Right ventricle myocardium superior (tissue), 1 donor: ENCODE data around the gene GRAMD2B. TPM values are rescaled to one million over a fixed set of nuclear protein-coding genes. Genes with fewer than 3 reads are reported as not detected.
"Not testable (repeated sequence)": the region's sequence is repeated elsewhere in the genome, so short reads cannot be mapped to it uniquely, and the experiment has no call there.

Source experiments
- ATAC-seq: fragments of 200-7000 bp; cut with Tn5 transposase; one replicate; pipeline ENCODE4 v1.9.1; 2020; ENCODE audit warnings: mild to moderate bottlenecking; ENCODE audit not compliant: poor library complexity
- DNase-seq: peaks from one replicate; pipeline ENCODE4 v3.0.0-alpha.2; 2020
- intact Hi-C: fragments of 100-400 bp; cut with DNase I; formaldehyde crosslinking; loops from one replicate; pipeline ENCODE4 v1.11.2; 2022
- total RNA-seq: library from RNA; stranded (reverse); fragmentation: NEBNext Ultra II Directional; extraction: Animal tissue kit (Norgen Biotek cat#: 25700); gene quantifications from one replicate; pipeline ENCODE4 v1.2.1, GENCODE V29; 2021
- donor health status: DM: no; HTN: yes; CAD: no; lungs with severe emphysema.

Gene GRAMD2B
- total RNA-seq, 1 donor from 2014 or later: 25.4 TPM

DNA sequence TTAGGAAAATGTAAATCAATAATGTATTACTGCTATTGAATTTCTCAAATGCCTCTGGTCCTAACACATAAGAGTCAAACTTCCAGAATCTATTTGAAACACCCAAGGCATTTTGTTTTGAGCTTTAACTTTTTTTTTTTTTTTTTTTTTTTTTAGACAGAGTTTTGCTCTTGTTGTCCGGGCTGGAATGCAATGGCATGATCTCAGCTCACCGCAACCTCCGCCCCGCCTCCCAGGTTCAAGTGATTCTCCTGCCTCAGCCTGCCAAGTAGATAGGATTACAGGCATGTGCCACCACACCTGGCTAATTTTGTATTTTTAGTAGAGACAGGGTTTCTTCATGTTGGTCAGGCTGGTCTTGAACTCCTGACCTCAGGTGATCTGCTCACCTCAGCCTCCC is 96.0 kb downstream of the GRAMD2B start:
- ATAC-seq, DNase-seq, intact Hi-C loops: not testable (repeated sequence)

DNA sequence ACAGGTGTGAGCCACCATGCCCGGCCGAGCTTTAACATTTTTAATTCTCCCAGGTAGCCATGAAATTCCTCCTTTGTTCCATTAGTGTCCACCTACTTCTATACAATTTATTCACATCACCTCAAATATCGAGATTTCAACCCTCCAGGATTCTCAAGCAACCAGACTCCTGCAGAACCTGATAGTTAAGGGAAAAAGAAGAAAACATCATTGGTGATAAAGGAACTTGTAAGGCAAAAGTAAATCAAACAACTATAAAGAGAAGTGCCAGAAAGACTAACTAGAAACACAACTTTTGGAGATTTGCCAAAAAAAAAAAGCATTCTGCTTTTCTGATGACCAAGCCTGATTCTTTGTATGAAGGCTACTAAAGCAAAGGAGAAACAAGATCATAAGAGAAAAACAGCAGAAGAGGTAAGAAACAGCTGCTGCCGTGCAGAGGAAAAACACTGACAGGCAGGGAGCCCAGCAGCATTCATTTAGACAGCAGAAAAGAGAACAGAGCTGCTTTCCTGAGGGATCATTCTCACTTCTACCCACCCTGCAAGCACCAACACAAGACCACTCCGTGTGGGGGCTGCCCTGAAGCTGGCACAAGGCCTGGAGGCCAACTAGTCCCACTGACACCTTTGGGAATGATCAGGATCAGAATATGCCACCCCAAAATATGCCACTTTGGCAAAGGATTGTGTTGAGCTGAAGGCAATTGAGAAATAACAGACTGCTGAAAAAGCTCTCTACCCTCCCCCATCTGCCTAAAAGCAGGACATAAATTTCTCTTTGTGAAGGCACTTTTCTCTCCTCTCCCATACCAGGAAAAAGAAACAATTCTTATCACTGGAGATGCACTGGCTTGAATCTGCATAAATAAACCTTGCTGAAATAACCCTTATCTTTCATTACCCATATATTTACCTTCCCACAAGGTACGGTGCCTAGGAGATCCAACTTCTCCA is 96.7 kb downstream of the GRAMD2B start:
- intact Hi-C loops: no loop called here
- DNase-seq: peak; percentile 55
- ATAC-seq: peak; percentile 70

DNA sequence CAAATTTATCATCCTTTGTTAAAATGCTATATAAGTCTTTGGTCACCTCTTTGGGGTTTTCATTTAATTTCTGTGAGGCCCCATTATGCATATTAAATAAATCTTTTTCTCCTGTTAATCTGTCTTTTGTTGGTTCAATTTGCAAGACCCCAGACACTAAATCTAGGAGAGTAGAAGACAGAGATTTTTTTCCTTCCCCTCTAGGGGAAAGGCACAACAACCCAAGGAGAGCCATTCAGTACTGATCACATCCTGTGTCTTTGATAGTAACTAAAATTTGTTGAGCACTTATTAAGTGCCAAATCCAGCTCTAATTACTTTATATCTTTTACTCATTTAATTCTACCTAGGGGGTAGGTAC is 97.4 kb downstream of the GRAMD2B start:
- intact Hi-C loops: no loop called here

DNA sequence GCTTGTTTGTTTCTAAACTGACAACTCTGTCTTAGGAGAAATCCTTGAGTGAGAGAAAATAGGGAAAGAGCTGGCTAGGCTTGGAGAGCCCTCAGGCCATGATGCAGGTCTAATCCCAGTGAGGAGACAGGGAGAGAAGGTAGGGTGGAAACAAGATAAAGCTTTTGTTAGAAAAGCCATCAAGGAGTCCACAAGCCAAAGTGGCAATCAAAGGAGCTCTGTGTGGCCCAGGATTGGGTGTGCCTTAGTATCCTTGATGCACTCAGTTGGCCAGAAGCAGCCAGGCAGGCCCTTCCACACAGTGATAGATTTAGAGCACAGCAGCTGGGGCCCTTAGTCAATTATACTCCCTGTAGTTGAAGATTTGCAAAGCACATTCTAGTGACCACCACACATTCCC is 97.9 kb downstream of the GRAMD2B start:
- no peak for ATAC-seq
- DNase-seq: no peak
- intact Hi-C loops: no loop called here

More for the DNA sequence above, 97.4 kb downstream of the GRAMD2B start:
- DNase-seq (no peak), ATAC-seq (no peak)

DNA sequence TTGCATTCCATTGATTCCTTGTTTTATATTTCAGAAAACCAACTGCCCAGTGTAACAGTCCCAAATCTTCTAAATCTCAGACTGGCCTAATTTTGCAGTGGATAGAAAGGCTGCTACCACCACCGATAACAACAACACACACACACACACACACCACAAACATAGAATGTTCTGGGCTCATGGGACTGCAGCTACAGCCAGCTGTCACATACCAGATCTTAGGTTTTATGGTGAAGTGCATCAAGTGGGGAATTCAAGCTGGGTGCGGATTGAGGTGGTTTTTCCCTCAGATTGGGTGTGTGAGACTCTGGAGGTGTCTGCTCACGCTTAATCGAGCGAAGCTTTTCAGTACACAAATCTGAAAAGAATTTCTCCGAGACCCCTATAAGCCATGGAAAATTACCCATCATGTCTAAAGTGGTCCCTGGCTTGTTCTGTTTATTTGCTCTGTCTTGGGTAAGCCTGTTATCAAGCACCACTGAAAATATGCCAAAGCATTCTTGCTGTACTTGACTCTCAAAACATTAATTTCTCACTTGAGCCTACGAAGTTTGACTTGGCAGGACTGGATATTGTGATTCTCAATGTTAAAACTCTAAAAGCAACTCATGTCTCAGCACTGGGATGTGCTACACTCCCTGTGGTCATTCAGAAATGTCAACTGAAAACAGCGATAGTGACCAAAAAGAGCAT is 100.8 kb downstream of the GRAMD2B start:
- intact Hi-C loops: no loop called here
- peak; percentile 38 for ATAC-seq
- no peak for DNase-seq

DNA sequence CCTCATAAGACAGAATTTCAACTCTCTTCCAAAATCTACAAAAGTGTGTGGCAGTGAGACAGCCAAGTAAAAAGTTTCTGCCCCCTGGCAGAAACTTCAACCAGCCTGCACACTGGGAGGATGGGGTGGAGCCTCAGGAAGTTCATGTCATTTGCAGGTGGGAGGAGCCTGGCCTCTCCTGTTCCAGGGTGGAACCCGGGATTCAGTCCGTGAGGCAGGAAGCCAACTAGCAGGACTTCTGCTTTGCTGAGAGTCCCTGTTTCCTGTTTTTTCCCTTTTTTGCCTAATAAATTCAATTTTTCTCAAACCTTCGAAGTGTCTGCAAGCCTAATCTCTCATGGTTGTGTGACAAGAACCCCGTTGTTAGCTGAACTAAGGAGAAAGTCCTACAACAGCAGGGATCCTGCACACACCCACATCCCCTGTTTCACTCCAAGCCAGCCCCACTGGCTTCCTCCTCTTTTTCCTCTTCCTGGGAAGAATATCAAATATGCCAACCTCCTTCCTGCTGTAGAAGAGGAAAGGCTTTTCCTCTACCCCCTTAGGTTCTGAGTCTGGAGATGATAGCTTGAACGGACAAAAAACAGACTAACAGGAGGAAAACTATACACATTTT is 102.5 kb downstream of the GRAMD2B start:
- DNase-seq (peak; percentile 83), ATAC-seq (peak; percentile 89)
- intact Hi-C loops: no loop called here

DNA sequence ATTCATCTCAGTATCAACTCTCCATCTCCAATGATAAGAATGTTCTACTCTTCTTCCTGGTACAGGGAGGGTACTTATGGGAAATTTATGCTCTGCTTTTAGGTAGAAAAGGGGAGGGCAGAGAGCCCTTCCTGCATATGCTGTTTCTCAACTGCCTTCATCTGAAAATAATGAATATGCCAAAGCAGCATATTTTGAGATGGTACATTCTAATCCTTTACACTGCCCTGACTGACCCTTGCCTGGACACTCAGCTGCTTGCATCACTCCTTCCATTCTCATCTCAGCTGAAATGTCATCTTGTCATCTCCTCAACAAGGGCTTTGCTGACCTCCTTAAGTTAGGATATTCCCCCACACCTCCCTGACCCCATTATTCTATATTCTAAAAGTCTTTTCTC is 103.3 kb downstream of the GRAMD2B start:
- DNase-seq (no peak), ATAC-seq (peak; percentile 40)
- intact Hi-C loops: no loop called here

DNA sequence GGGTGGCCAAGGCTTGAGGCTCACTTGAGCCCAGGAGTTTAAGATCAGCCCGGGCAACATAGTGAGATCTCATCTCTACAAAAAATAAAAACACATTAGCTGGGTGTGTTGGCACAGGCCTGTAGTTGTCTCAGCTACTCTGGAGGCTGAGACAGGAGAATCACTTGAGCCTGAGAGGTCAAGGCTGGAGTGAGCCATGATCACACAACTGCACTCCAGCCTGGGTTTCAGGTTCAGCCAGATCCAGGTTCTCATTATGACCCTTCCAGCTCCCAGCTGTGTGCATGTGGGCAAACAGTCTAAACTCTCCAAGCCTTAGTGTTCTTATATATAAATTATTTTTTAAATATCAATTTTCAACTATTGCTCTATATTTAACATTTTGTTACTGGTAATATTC is 103.9 kb downstream of the GRAMD2B start:
- intact Hi-C loops: no loop called here
- ATAC-seq (no peak), DNase-seq (no peak)

DNA sequence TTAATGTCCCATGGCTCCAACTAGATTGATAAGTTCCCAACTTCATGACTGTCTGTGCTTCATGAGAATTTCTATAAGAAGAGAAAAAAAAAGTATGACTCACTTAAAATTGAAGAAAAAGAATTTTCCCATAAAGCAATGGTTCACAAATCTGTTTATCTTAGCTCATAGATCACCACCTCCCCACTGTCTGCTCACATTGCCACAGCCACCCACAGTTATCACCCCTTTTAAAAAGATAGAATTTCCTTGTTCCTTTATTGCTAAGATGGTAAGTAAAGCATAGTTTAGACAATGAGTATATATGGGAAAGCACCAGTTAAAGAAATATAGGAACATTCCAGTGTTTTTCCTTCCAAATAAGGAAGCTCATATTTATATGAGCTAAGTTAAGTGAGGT is 104.7 kb downstream of the GRAMD2B start:
- ATAC-seq (no peak), DNase-seq (no peak)
- intact Hi-C loops: no loop called here

DNA sequence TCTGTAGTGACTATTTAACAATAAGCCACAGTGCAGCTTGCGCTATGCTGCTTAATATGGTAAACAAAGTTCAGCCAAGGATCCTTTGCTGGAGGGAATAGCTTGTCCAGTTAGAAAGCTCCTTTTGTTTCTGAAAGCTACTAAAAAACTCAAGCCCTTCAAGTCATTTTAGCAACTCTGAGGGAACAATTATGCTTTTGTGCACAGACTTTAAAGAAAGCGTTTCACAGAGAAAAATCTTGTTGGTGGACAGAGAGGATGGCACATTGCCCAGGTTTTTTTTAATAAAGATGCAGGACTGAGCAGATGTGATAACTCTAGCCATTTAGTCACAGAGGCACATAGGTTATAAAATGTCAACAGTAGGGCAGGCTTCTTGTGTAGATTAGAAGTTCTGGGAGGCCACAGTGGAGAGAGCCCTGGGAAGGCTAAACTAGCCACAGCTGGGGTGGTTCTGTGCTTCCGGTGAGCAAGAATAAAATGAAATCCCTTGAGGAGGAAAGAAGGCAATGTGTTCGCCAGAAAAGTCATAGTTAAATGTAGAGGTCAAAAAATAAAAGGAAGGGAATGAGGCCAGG is 108.4 kb downstream of the GRAMD2B start:
- intact Hi-C loops: no loop called here
- DNase-seq (no peak), ATAC-seq (peak; percentile 88)

DNA sequence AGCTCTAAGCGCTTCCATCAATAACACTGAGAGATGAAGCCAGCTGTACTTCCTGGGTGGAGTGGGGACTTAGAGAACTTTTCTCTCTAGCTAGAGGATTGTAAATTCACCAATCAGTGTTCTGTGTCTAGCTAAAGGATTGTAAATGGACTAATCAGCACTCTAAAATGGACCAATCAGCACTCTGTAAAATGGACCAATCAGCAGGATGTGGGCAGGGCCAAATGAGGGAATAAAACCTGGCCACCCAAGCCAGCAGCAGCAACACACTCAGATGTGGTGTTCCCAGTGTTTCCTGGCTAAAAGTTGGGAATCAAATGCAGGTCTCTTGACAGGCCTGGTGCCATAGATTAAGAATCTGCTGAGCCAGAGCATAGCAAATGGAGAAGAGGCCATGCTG is 111.3 kb downstream of the GRAMD2B start:
- ATAC-seq (no peak), DNase-seq (no peak)
- intact Hi-C loops: no loop called here

DNA sequence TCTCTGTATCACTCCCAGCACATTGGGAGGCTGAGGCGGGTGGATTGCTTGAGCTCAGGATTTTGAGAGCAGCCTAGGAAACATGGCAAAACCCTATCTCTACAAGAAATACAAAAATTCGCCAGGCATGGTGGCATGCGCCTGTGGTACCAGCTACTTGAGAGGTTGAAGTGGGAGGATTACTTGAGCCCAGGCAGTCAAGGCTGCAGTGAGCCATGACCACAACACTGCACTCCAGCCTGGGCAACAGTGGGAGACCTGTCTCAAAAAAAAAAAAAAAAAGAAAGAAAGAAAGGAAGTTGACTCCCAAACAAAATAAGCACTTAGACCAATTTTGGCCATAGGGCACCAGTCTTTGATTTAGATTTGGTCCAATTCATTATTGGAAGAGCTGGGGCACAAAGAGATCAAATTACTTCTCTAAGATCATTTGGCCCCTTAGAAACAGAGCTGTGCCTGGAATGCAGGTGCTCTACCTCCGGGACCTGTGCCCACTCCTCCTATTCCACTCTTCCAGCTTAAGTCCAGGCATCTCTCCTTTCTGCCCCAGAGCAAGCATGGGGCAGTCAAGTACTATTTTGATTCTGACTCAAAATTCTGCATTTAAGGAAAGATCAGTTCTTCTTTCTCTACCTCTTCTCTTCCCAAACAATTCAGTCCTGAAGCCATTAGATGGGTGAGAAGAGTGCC is 112.8 kb downstream of the GRAMD2B start:
- intact Hi-C loops: no loop called here
- ATAC-seq (no peak), DNase-seq (no peak)

DNA sequence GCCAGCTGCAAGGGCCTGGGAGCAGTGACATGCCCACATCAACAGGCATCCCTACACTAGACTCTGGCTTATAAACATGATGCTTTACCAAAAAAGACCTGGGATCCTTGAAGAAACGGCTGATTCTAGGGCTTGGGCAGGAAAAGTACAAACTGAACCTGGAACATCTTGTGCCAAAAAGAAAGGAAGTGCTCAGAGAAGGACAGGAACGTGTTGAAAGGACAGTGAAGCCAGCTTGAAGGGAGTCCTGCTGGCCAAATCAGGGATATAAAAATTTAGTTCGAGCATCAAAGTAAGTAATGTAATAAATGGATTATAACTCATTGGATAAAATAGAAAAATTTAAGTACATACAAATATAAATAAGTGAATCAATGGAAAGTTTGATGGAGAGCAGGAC is 113.7 kb downstream of the GRAMD2B start:
- DNase-seq: no peak
- intact Hi-C loops: no loop called here
- no peak for ATAC-seq

DNA sequence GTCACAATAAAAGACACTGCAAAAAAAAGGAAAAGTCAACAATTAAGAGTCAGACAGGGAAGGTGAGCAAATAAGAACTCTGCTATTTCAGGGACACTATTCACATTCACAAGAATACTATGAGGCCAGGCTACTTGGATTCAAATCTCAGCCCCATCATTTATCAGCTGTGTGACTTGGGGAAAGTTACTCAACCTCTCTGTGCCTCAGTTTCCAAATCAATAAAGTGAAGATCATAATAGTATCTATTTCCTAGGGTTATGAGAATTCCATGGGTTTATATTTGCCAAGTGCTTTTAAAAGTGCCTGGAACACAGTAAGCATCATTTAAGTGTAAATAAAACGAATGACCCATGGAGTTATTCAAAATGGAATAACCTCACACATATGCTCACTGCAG is 115.4 kb downstream of the GRAMD2B start:
- no peak for ATAC-seq
- DNase-seq: no peak
- intact Hi-C loops: no loop called here

DNA sequence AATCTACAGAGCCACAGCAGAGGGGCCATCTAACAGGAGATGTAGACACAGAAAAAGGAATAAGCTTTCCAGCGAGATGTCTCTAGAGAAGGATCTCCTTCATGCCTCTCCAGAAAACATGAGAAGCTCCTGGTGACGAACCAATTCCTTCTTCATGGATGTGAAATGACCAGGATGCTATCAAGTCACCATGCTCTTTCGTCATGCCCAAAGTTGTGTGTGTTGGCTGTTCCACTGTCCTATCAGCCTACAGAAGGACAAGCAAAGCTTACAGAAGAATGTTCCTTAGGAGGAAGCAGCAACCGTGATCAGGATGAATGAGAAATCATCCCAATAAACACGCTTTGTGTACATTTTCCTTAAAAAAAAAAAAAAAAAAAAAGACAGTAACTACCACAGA is 117.4 kb downstream of the GRAMD2B start:
- DNase-seq: no peak
- intact Hi-C loops: no loop called here
- ATAC-seq: no peak

DNA sequence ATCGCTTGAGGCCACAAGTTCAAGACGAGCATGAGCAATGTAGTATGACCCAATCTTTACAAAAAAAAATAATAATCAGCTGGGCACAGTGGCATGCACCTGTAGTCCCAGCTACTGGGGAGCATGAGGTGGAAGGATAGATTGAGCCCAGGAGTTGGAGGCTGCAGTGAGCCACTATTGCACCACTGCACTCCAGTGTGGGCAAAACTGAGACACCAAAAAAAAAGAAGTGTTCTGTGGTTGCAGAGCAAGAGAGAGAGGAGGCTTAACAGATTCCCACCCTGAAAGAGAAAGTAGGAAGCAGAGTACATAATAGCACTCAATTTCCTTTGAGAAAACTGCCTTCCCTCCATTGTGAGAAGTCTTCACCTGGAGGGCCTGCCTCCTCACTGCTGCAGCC is 119.2 kb downstream of the GRAMD2B start:
- ATAC-seq: no peak
- intact Hi-C loops: no loop called here
- DNase-seq: no peak

DNA sequence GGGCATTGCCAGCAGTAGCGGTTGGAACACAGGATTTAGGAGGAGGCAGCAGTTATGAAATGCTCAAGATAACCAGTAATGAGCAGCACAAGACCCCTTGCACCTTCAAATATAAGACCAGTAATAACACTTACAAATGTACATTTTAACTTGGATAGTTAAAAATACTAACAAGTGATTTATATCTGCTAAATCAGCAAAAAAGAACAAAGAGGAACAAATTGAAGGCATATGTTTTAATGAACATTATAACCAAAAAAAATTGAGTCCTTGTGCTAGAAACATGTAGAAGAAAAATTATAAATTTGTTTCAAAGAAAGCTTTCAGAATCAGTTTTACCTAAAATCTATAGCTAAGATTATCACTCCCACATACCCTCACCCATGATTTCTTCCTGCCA is 119.8 kb downstream of the GRAMD2B start:
- no peak for ATAC-seq
- intact Hi-C loops: no loop called here
- DNase-seq: no peak

DNA sequence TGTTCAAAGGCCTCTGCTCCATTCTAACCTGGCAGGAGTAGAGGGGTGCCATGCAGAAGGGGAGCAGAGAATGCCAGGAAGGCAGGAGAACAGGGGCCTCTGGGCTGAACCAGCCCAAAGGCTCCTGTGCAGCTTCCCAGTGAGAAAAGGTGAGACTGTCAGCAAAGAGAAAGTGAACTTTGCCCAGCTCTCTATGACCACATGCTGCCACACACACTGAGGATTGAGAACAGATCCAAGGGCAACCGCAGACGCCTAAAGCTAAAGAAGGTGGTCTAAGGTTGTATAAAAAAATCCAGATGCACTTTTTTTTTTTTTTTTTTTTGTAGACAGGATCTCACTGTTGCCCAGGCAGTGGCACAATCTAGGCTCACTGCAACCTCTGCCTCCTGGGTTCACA is 120.5 kb downstream of the GRAMD2B start:
- DNase-seq: no peak
- intact Hi-C loops: no loop called here
- ATAC-seq: no peak
